C4-2B (cell line): ENCODE measurements around the gene NCOA3.

Experiments
- ZFX ChIP-seq: fragments of 450-650 bp; IDR thresholded peaks from 2 replicates; pipeline ENCODE4 v1.6.1; 2017
- TF ChIP-seq, protein P1 (sequence below): fragments of 450-650 bp; conservative IDR thresholded peaks from 2 replicates; pipeline ENCODE4 v1.5.1; 2017; ENCODE audit warnings: mild to moderate bottlenecking

DNA sequence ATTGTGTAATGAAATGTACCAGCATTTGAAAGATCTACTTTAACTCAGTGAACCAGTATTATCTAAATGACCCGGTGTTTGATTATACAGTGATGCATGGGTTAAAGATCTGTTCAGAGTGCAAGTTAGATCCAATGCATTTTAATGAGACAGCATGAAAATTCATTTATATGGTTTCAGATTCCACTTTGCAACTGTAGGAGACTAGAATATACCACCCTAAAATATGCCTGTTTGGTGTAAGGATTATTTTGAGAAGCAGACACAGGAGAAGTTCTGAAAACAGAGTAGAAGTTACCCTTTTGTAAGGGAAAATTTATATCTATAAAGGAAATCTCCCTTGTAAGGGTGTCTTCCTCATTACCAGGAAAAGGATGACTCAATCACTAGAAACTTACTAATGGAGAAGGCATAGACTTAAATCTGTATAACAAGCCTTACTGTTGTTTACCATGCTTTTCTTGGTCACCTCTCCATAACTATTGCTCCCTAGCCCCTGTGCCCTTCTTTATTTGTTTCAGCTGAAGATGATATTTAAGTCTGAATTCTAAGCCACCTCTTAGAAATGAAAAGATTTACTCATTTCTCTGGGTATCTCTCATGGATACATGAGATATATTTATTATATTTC is 105.4 kb downstream of the NCOA3 start:
- TF ChIP-seq, protein P1, sequence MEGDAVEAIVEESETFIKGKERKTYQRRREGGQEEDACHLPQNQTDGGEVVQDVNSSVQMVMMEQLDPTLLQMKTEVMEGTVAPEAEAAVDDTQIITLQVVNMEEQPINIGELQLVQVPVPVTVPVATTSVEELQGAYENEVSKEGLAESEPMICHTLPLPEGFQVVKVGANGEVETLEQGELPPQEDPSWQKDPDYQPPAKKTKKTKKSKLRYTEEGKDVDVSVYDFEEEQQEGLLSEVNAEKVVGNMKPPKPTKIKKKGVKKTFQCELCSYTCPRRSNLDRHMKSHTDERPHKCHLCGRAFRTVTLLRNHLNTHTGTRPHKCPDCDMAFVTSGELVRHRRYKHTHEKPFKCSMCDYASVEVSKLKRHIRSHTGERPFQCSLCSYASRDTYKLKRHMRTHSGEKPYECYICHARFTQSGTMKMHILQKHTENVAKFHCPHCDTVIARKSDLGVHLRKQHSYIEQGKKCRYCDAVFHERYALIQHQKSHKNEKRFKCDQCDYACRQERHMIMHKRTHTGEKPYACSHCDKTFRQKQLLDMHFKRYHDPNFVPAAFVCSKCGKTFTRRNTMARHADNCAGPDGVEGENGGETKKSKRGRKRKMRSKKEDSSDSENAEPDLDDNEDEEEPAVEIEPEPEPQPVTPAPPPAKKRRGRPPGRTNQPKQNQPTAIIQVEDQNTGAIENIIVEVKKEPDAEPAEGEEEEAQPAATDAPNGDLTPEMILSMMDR, result no peak
- no peak for TF ChIP-seq ZFX
